ENCODE data around the gene CARD11. TPM values are rescaled to one million over a fixed set of nuclear protein-coding genes. Genes with fewer than 3 reads are reported as not detected.

The CARD11 gene
- total and polyA plus RNA-seq, 2 experiments from 2014 or later, result 17.7 to 29.0 TPM

GRCh38 chr7:3069771-3070449 is 26.2 kb upstream of the CARD11 start (continued):
- no peak for TF ChIP-seq ZNF462 (CRISPR knock-in tag; IDR thresholded peaks at IDR 0.05)

GRCh38 chr7:3068530-3068929 is 24.9 kb upstream of the CARD11 start:
- H4K20me1 ChIP-seq (replicated peaks; ENCODE audit: insufficient read depth), result no peaks in the 10 kb centered on the region
- no peaks in the 10 kb centered on the region for H3K27me3 ChIP-seq (ENCODE audit: insufficient read depth)
- Mint-ChIP-seq H3K4me3 (no peak overlapping the region), H3K9me3 (peaks cover 19% of the 10 kb centered on the region), H3K27ac (no peak overlapping the region), H3K27me3 (ENCODE audit: insufficient read depth, low read depth, poor library complexity) (peaks cover 13% of the 10 kb centered on the region), H3K36me3 (ENCODE audit: low read depth) (peaks cover 9% of the 10 kb centered on the region; the same call in 2 of the 3 replicates), H3K4me1 (peaks cover 14% of the 10 kb centered on the region)
- no peaks in the 10 kb centered on the region for H3K36me3 ChIP-seq (ENCODE audit: insufficient read depth)
- no peak overlapping the region for H3K4me3 ChIP-seq
- no peaks in the 10 kb centered on the region for H3K79me2 ChIP-seq (replicated peaks; ENCODE audit: insufficient read depth)
- no peak for DNase-seq (ENCODE audit: low spot score)
- no peaks in the 10 kb centered on the region for H3K4me1 ChIP-seq (ENCODE audit: insufficient read depth)
- H3F3A ChIP-seq (replicated peaks; ENCODE audit: low read depth), result no peaks in the 10 kb centered on the region
- H3K27ac ChIP-seq (ENCODE audit: low read depth), result no peak overlapping the region
- H3K9me2 ChIP-seq (ENCODE audit: insufficient read depth), result 0 out of 2 replicates have a peak, but pooled peaks cover 7% of the 10 kb centered on the region
- H2AFZ ChIP-seq, result no peak overlapping the region
- TF ChIP-seq NANOG (IDR thresholded peaks at IDR 0.05; ENCODE audit: borderline replicate concordance), result no peak
- ATAC-seq, result no peak
- no peak overlapping the region for H3K4me2 ChIP-seq
